Neutrophil (primary cell): ENCODE data around the gene TMEM182.

ENCODE experiments used
- H3K27ac ChIP-seq: fragments of 200-600 bp; sonication (generic); 2 replicates; pipeline ENCODE4 v1.5.1; 2016; ENCODE audit warnings: mild to moderate bottlenecking, moderate library complexity
- H3K27me3 ChIP-seq: fragments of 200-600 bp; sonication (generic); 2 replicates; pipeline ENCODE4 v1.6.0; 2016; ENCODE audit warnings: mild to moderate bottlenecking
- H3K36me3 ChIP-seq: fragments of 200-600 bp; sonication (generic); 2 replicates; pipeline ENCODE4 v1.5.1; 2017
- H3K4me1 ChIP-seq, 2 experiments: fragments of 200-600 bp in 1 of 2; sonication (generic) in 1 of 2; 1 replicate in 1 of 2; 2 replicates in 1 of 2; pipeline versions ENCODE4 v1.5.1 to v1.6.1; 2013 to 2016; ENCODE audit warnings: low read depth in 1 of 2, low read length in 1 of 2, mild to moderate bottlenecking in 1 of 2, moderate library complexity in 1 of 2; ENCODE audit not compliant: control insufficient read depth in 1 of 2, insufficient read depth in 1 of 2
- H3K4me3 ChIP-seq, 2 experiments: fragments of 200-600 bp in 1 of 2; sonication (generic) in 1 of 2; 1 replicate in 1 of 2; 2 replicates in 1 of 2; pipeline ENCODE4 v1.5.1; 2013 to 2016; ENCODE audit warnings: low read depth in 1 of 2, low read length in 1 of 2, mild to moderate bottlenecking in 1 of 2, moderate library complexity in 1 of 2
- H3K9me3 ChIP-seq: fragments of 200-600 bp; sonication (generic); 2 replicates; pipeline ENCODE4 v1.5.1; 2016
- CTCF ChIP-seq: fragments of 200-600 bp; sonication (generic); IDR thresholded peaks from 2 replicates; pipeline ENCODE4 v1.5.1; 2016; ENCODE audit warnings: antibody characterized with exemption

Gene TMEM182

GRCh38 chr2:102826904-102827303 is 65.1 kb downstream of the TMEM182 start:
- no peaks in the 10 kb centered on the region for H3K27me3 ChIP-seq
- H3K9me3 ChIP-seq = no peaks in the 10 kb centered on the region
- no peak overlapping the region for H3K4me3 ChIP-seq
- no peak for TF ChIP-seq CTCF
- no peak overlapping the region for H3K27ac ChIP-seq
- H3K36me3 ChIP-seq = no peaks in the 10 kb centered on the region
- no peaks in the 10 kb centered on the region for H3K4me1 ChIP-seq

GRCh38 chr2:102832789-102833188 is 71.0 kb downstream of the TMEM182 start:
- Histone ChIP-seq H3K4me3 (no peak overlapping the region), H3K9me3 (no peaks in the 10 kb centered on the region), H3K4me1 (peaks cover 4 to 5% of the 10 kb centered on the region in 2 experiments), H3K27me3 (no peaks in the 10 kb centered on the region), H3K27ac (no peak overlapping the region), H3K36me3 (no peaks in the 10 kb centered on the region)
- no peak for TF ChIP-seq CTCF

GRCh38 chr2:102834523-102835273 is 72.9 kb downstream of the TMEM182 start:
- Histone ChIP-seq H3K4me3 (no peak overlapping the region), H3K9me3 (no peaks in the 10 kb centered on the region), H3K36me3 (no peaks in the 10 kb centered on the region), H3K4me1 (peaks cover 13 to 16% of the 10 kb centered on the region in 2 experiments), H3K27ac (no peak overlapping the region), H3K27me3 (no peaks in the 10 kb centered on the region)
- no peak for TF ChIP-seq CTCF

GRCh38 chr2:102837626-102838198 is 75.9 kb downstream of the TMEM182 start:
- Histone ChIP-seq H3K4me1 (peaks cover 13 to 16% of the 10 kb centered on the region in 2 experiments), H3K27me3 (no peaks in the 10 kb centered on the region), H3K4me3 (no peak overlapping the region), H3K36me3 (no peaks in the 10 kb centered on the region), H3K9me3 (no peaks in the 10 kb centered on the region), H3K27ac (peak overlapping the region; percentile 64)
- TF ChIP-seq CTCF = no peak

GRCh38 chr2:102839668-102840388 is 78.0 kb downstream of the TMEM182 start:
- no peaks in the 10 kb centered on the region for H3K9me3 ChIP-seq
- H3K27ac ChIP-seq = no peak overlapping the region
- TF ChIP-seq CTCF = peak; percentile 86

More at GRCh38 chr2:102839668-102840388, 78.0 kb downstream of the TMEM182 start:
- Histone ChIP-seq H3K36me3 (no peaks in the 10 kb centered on the region), H3K27me3 (no peaks in the 10 kb centered on the region), H3K4me3 (no peak overlapping the region), H3K4me1 (peaks cover 13 to 16% of the 10 kb centered on the region in 2 experiments)
